Glomerular visceral epithelial cell (primary cell): ENCODE results near the gene CCDC142.
"Not testable (repeated sequence)": the region's sequence is repeated elsewhere in the genome, so short reads cannot be mapped to it uniquely, and the experiment has no call there.

Experiments used
- DNase-seq: peaks from one replicate; pipeline ENCODE4 v3.0.0-alpha.2; 2016; ENCODE audit errors: extremely low spot score

The CCDC142 gene

GRCh38 chr2:74442483-74443297, 40.1 kb downstream of the CCDC142 start:
- DNase-seq: not testable (repeated sequence)

DNA sequence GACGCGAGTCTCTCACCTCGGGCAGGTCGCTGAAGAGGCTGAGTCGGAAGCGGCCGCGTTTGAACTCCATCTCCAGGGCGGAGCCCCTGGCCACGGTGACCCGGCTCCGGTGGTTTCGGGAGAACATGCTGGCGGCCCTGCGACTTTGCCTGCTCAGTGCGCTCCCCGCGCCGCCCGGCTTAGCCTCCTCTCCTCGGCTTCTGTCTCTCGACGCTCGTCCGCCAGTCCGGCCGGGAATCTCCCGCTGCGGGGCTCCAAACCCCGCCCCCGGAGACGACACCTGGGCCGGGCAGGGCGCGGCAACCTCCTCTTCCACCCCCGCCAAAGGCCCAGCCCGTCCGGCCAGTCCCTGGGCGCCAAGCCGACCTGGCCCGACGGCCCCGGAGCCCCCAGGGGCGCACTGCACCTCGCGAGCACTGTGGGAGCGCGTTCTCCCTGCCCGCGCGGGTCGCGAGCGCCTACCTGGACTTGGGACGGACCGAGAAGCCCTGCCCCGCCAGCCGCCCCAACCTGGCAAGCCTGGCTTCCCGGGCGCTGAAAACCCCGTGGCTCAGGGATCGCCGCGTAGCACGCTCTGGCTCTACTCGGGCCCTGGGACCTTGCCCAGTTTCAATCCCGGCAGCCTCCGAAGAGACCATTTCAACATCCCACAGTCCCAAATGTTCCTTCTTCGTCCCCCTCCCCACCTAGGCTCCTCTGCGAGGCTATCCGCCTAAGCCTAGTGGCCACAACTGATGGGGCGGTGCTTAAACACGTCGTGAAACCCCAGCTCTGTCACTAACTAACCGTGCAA, 40.9 kb downstream of the CCDC142 start, which contains the start of gene RTKN:
Gene RTKN, minus strand, starts transcription at position 248 of the 793 bp plus-strand sequence. Its CDS starts 121 bp downstream, at position 127.
- peak; percentile 73 for DNase-seq

- DNase-seq: no peak
Measured at GRCh38 chr2:74441170-74441689, 41.6 kb downstream of the CCDC142 start.

DNA sequence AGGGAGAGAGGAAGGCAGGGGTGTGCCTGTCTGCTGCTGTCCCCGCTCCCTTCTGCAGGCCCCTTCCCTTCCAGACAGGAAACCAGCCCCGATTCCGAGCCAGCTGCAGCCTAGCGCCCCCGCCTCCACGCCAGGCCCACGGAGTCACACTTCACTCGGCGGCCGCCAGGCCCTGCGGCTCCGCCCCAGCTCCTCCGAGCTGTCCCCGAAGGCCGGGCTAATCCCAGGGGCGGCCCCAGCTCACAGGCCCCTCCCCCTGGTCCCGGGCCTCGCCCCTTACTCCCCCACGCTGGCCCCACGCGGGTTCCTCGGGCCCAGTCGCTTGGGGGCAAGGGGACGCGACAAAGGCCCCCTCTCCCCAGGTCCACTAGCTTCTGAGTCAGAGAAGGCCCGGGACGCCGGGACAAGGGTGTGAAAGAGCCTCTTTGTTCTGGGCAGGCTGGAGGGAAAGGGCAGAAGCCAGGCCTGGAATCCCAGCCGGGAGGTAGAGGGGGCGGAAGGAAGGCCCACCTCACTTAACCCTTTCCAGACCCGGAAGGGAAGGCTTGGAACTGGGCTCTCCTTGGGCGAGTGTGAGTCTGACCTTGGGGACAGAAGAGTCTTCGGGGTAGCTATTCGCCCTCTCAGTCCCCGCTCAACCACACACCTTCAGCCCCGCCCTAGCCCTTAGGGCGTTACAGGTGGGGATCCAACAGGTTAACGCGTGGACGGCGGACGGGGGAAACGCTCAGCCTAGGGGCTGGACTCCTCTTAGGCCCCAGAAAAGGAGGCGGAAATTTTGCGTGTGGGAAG, 42.2 kb downstream of the CCDC142 start:
- DNase-seq: peak; percentile 86

DNA sequence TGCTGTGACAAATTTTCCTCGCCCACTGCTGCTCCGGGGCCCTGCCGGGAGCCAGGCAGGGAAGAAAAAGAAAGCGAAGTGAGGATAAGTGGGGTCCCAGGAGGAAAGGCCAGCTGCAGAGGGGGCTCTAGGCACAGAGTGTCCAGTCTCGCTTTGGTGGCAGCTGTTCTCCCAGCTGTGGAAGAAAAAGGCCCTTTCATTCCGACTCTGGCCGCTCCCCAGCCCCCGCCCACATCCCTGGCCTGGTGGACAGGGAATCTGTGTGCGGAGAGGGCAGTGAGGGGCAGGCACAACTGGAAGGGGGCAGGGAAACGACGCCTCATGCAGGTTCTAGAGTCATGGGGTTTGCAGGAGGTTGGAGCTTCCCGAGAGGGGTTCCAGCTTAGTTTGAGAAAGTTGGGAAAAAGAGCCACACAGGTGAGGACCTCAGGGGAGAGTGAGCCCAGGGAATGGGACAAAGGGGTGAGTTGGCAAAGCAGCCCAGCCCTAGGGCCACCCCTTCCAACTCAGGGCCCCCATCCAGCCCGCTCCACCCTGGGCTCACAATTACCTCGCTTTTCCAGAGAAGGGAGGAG, 42.9 kb downstream of the CCDC142 start:
- DNase-seq: peak; percentile 34

DNA sequence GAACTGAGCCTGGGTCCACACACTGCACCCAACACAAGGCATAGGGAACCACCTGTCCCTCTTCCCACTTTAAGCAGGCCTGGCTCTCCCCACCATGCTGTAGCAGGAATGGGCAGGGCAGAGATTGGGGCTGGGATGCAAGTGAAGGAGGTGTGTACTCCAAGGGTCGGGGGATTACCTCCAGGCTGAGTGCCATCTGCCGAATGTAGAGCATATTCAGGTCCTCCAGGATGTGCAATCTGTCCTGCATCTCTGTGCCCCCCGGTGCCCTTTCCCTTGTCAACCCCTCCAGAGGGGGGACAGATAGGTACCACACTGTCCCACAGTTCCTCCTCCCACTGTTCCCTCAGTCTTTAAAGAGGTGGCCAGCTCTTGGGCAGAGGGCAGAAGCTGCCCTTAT, 43.4 kb downstream of the CCDC142 start:
- no peak for DNase-seq

DNA sequence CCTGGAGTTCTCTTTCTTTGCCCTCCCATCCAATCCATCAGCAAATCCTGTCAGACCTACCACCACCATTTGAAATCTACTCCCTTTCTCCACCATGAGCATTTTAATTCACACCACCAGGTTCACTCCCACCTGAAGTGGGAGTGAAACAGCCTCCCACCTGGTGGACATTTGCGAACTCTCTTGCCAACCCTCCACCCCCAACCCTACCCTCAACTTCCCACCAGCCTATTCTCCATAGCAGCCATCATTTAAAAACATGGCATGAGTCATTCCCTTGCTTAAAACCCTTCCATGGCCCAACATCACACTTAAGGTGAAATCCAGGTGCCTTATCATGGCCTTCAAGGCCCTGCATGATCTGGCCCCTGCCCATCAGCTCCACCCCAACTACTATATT, 44.5 kb downstream of the CCDC142 start:
- DNase-seq: no peak

DNA sequence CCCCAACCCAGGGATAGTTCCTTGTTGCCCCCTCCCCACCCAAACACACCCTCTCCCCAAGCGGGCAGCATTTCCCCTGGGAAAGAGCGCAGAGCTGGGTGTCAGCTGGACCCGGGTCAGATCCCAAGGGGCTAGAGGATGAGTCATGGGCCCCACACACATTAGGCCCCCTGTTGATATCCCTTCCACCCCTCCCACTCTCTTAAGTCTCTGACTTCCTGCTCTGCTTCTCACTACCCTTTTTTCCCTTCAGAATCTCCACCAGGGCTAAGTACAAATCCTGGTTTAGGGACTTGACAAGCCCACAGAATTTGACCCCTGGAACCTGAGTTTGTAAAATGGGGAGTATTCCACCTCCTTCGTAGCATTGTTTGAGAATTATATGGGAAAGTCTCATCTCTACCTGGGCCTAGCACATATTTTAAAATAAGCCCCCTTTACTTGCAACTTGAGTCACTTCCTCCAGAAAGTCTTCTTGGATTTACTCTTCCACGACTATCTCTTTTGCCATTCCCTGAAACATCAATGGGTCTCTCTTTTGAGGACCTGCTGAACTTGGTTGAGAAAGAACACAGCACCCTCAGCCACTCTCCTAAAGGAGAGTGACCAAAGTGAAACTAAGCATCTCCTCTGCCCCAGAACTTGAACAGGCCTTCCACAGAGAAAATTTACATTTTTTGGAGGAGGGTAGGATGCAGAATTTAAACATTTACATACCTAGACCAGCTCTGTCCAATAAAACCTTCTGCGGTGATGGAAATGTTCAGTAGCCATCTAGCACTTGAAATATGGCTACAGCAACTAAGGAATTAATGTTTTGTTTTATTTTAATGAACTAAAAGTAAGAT, 45.7 kb downstream of the CCDC142 start:
- DNase-seq: no peak

DNA sequence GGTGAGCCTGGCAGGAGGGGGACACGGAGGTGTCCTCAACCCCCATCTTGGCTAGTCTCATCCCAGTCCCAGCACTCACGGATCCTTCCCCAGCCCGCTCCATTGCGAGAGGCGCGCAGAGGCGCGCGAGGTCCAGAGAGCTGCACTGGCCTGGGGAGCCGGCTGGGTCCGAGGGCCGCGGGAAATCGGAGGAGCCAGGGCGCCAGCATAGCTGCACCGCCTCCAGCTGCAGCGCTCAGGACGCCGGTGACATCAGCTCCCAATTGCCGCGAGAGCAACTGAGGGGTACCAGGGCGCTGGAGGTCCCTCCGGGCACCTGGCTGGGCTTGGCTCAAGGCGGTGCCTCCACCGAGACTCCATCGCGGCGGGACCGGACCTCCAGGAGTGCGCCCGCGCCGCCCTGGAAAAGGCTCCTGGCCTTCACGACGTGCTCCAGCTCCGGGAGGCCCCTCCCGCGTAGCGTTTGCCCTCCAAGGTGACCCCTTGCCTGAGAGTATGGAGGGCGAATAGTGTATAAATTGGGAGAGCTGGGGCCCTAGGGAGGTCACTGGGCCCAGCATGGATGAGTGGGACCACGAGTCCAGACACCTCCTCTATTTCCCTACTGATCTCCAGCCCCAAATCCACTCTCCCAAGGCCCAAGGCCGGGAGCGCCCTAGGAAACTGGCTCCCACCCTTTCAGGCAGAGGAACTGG, 46.5 kb downstream of the CCDC142 start:
- no peak for DNase-seq

- no peak for DNase-seq
Measured at GRCh38 chr2:74430502-74430901, 52.3 kb downstream of the CCDC142 start.

DNA sequence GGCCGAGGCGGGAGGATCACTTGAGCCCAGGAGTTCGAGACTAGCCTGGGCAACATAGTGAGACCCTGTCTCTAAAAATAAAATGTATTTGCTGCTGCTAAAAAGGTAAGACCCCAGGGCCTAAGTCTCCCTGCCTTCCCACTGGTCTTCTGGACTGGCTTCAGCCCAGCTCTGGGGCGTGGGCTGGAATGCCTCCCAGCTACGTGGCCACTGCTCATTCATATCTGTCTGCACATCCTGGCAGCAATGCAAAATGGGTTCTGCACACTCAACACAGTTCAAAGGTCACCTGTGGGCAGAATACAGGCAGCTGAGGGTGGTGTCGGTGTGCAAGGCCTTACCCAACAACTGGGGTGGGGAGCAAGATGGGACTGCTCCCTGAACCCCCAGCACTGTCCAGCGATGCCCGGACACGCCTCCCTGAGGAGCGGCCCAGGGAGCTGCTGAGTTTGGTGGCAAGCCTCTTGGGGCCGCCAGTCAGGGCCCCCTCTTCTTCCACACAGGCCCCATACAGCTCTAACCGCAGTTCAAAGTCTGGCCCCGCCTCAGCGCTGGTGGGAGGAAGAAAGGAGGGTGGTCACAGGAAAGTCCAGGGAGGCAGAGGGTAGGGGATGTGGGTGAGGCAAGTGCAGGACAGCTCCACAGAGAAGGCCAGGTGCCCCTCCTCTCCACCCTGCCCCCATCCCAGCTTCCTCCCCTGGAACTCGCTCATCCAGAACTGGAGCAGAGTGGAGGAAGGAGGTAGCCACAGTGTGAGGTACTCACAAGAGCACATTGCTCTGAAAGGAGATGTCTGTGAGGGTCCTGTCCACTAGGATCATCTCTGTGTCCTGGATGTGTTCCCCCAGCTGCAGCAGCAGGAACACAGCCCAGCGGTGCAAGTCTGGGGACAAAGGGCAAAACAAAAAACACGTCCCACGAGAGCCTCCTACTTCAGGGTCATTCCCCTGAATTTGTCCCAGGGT, 53.0 kb downstream of the CCDC142 start:
- DNase-seq: peak; percentile 30

- DNase-seq: no peak
Measured at GRCh38 chr2:74428675-74429074, 54.1 kb downstream of the CCDC142 start.

DNA sequence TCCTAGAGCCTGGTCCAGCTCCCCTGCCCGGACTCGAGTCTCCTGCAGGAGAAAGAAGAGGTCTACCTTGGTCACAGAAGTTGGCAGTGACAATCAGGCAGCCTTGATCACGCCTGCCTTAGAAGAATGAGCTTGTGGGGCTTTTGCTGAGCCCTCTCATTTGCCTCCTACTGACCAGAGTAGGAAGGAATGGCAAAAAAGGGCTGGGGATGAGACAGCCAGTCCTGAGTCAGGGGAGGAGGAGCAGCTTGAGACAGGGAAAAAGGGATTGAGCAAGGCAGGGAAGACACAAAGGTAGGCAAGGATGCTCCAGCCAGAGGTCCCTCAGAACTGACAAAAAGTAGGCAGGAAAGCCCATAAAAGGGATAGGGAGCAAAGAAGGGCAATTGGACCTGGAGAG, 55.2 kb downstream of the CCDC142 start:
- no peak for DNase-seq

- no peak for DNase-seq
Measured at GRCh38 chr2:74426181-74426758, 56.5 kb downstream of the CCDC142 start.

DNA sequence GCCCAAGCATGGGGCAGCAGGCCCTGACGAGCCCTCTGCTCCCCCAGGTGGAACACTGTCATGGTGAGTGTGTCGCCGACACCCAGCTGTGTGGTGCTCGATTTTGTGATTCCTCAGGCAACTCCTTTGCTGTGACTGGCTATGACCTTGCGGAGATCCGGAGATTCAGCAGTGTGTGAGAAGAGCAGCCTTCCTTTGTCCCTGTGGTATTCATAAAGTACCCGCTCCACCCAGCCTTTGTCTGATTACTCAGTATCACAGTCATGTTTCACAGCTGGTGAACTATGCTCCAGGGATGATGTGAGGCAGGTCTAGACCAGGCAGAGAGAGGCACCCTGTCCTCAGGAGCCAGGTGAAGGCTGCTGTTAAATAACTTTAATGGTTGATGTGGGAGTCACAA, 57.3 kb downstream of the CCDC142 start:
- no peak for DNase-seq

DNA sequence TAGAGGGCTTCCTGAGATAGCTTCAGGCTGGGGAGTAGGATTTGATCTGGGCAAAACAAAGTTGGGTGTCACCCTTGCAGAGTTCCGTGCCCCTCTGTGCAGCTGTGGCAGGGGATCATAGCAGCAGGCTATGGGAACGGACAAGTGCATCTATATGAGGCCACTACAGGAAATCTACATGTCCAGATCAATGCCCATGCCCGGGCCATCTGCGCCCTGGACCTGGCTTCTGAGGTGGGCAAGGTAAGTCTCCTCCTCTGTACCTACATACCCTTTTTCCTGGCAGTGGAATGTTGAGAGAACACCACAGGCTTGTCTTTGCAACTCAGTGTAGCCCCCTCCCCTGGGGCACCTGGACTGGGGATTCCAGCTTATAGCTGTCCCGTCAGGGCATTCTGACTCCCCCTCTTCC, 57.8 kb downstream of the CCDC142 start:
- no peak for DNase-seq

- no peak for DNase-seq
Measured at GRCh38 chr2:74424139-74424992, 58.4 kb downstream of the CCDC142 start.
